ENCODE results near the gene TLX2. TPM values are rescaled to one million over a fixed set of nuclear protein-coding genes. Genes with fewer than 3 reads are reported as not detected.

Gene TLX2
- total and polyA plus RNA-seq, 2 of the 13 experiments (the other 11 are each of a cell fraction or from before 2014, with no cell fraction given) = 0.05 to 0.20 TPM

- TF ChIP-seq ZBTB26 (CRISPR knock-in tag; IDR thresholded peaks at IDR 0.05; ENCODE audit: borderline replicate concordance) = peak; percentile 18; the same call in 1 of the 2 replicates
- TF ChIP-seq ZNF362 (CRISPR knock-in tag; IDR thresholded peaks at IDR 0.05; ENCODE audit: borderline replicate concordance) = 0 out of 2 replicates have a peak, but pooled peaks have one; percentile 10
- no peak for TF ChIP-seq PRDM10 (CRISPR knock-in tag; IDR thresholded peaks at IDR 0.05; ENCODE audit: low read depth)
- TF ChIP-seq AGO2 (optimal IDR thresholded peaks at IDR 0.05; ENCODE audit: low read depth, low read length) = no peak
- TF ChIP-seq RXRB (CRISPR knock-in tag; IDR thresholded peaks at IDR 0.05; ENCODE audit: borderline replicate concordance) = peak; percentile 99
- TF ChIP-seq ZC3H13 (CRISPR knock-in tag; IDR thresholded peaks at IDR 0.05) = peak; percentile 81; the same call in 1 of the 2 replicates
- peak; percentile 91 for TF ChIP-seq SAP130 (CRISPR knock-in tag; IDR thresholded peaks at IDR 0.05; ENCODE audit: low read depth)
- 0 out of 2 replicates have a peak, but pooled peaks have one; percentile 63 for TF ChIP-seq ZMAT3 (CRISPR knock-in tag; conservative IDR thresholded peaks at IDR 0.05)
- peak; percentile 10; the same call in 1 of the 2 replicates for TF ChIP-seq KLF15 (CRISPR knock-in tag; IDR thresholded peaks at IDR 0.05; ENCODE audit: borderline replicate concordance)
- no peak for TF ChIP-seq GPBP1L1 (CRISPR knock-in tag; IDR thresholded peaks at IDR 0.05)
- peak; percentile 77; the same call in 1 of the 2 replicates for TF ChIP-seq ZFX (CRISPR knock-in tag; IDR thresholded peaks at IDR 0.05; ENCODE audit: low read depth)
- TF ChIP-seq HCFC1 (IDR thresholded peaks at IDR 0.05; ENCODE audit: low read depth, low read length) = no peak
- TF ChIP-seq ZNF543 (CRISPR knock-in tag; IDR thresholded peaks at IDR 0.05) = peak; percentile 44
- TF ChIP-seq ZNF160 (CRISPR knock-in tag; IDR thresholded peaks at IDR 0.05) = no peak
- TF ChIP-seq ARID3A (IDR thresholded peaks at IDR 0.05; ENCODE audit: low read depth, low read length) = no peak; the same call in 1 of the 2 replicates
- no peak for TF ChIP-seq DZIP1 (CRISPR knock-in tag; IDR thresholded peaks at IDR 0.05)
- peak; percentile 91 for TF ChIP-seq MIER3 (CRISPR knock-in tag; IDR thresholded peaks at IDR 0.05; ENCODE audit: borderline replicate concordance)
These were observed 12.0 kb upstream of the TLX2 start (continued) for GRCh38 chr2:74502147-74502719.

Measured in HepG2 (cell line).